HG03060 (cell line): ENCODE results near the gene PLK1.
A peak's percentile ranks its signal among the peaks of the same experiment; 100 is the strongest.
"Not testable (repeated sequence)": the region's sequence is repeated elsewhere in the genome, so short reads cannot be mapped to it uniquely, and the experiment has no call there.

Experiments used
- ATAC-seq: cut with Tn5 transposase; IDR thresholded peaks from one replicate; pipeline ENCODE4 v1.9.1; 2021; ENCODE audit warnings: low read depth, moderate number of reproducible peaks; ENCODE audit not compliant: unreplicated experiment

The PLK1 gene

DNA sequence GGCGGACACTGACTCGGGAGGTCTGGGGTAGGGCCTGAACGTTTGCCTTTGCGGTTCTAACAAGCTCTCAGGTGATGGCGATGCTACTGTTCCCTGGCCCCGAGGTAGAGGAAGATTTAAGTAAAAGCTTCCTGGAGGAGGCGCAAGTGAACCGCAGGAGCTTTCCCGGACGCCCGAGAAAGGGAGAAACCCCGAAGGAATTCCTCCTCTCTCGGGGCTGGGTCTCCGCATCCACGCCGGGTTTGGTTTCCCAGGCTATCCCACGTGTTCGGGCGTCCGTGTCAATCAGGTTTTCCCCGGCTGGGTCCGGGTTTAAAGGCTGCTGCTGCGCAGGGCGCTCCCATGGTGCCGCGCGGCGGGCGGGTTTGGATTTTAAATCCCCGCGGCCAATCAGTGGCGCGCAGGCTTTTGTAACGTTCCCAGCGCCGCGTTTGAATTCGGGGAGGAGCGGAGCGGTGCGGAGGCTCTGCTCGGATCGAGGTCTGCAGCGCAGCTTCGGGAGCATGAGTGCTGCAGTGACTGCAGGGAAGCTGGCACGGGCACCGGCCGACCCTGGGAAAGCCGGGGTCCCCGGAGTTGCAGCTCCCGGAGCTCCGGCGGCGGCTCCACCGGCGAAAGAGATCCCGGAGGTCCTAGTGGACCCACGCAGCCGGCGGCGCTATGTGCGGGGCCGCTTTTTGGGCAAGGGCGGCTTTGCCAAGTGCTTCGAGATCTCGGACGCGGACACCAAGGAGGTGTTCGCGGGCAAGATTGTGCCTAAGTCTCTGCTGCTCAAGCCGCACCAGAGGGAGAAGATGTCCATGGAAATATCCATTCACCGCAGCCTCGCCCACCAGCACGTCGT, at the start of gene PLK1:
PLK1 (plus strand) TSS at position 460 of the 844 bp plus-strand sequence; CDS start at position 504, 44 bp downstream.
- no peak for ATAC-seq

DNA sequence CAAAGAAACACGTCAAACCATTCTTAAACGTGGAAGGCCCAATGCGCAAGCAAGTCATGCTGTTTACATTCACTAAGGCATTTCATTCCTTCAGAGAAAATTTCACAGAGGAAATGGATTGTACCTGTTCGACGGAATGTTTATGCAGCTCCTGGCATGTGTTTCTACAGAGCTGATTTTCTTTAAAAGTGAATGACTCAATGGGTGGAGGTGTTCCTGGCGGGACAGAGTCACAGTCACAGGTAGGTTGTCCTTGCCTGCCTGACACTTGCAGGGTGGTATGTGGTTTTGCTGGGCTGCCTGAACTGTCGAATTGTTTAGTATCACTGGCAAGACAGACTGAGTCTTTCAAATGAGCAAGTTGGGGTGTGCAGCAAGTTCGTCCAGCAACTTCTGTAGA, 49.2 kb upstream of the PLK1 start:
- no peak for ATAC-seq

DNA sequence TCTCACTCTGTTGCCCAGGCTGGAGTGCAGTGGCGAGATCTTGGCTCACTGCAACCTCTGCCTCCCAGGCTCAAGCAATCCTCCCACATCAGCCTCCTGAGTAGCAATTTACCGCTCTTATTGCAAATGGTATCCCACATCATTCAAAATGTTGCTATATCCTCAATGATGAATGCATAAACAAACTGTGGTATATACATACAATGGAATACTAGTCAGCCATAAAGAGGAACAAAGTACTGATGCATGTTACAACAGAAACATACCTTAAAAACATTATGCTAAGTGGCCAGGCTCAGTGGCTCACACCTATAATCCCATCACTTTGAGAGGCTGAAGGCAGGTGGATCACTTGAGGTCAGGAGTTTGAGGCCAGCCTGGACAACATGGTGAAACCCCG, 46.8 kb upstream of the PLK1 start:
- ATAC-seq, result not testable (repeated sequence)

DNA sequence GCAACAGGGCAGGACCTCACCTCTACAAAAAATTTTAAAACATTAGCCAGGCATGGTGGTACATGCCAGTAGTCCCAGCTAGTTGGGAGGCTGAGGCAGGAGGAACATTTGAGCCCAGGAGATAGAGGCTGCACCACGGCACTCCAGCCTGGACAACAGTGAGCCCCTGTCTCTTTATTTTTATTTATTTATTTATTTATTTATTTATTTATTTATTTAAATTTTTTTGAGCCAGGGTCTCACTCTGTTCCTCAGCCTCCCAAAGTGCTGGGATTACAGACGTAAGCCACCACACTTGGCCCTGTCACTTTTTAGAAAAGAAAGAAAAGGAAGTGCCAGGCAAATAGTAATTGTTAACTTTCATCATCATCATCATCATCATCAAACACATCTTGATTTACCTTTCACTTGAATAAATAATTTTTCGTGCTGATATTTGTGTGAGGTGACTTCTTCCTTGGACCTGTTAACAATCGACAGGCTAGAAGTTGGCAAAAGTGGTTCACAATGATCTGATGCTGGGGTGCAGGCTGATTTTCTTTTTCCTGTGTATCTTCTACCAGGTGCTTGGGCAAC, 44.1 kb upstream of the PLK1 start:
- ATAC-seq, result no peak

DNA sequence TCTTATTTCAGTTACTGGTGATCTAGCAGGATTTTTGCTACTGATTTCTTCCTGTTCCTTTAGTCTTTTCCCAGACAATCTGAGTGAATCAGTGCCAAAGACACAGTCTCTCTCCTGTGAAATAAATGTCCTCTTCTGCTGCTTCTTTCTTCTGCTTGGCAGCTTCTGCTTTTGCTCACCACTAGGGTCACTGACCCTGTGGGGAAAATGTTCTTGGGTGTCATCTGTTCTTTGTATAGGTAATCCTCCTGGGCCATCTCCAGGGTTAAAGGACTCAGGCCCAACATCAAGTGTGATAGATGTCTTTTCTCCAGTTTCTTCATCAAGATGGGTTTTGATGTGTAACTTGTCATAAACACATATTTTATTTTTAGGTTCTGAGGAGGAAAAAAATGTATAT, 42.7 kb upstream of the PLK1 start:
- ATAC-seq, result no peak

DNA sequence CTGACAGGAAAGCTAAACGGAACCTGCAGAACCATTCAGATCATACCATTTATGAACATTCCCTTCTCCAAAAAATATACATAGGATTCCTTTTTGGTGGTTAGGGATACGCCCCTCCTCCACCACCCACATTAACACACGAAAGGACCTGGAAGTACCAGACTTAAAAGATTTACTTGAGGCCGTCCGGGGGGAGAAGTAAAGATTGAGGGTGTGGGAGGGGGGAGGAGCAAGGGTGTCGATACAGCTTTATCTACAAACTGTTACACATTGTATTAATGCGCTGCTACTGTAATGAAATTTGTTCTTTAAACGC, 38.1 kb upstream of the PLK1 start:
- no peak for ATAC-seq

DNA sequence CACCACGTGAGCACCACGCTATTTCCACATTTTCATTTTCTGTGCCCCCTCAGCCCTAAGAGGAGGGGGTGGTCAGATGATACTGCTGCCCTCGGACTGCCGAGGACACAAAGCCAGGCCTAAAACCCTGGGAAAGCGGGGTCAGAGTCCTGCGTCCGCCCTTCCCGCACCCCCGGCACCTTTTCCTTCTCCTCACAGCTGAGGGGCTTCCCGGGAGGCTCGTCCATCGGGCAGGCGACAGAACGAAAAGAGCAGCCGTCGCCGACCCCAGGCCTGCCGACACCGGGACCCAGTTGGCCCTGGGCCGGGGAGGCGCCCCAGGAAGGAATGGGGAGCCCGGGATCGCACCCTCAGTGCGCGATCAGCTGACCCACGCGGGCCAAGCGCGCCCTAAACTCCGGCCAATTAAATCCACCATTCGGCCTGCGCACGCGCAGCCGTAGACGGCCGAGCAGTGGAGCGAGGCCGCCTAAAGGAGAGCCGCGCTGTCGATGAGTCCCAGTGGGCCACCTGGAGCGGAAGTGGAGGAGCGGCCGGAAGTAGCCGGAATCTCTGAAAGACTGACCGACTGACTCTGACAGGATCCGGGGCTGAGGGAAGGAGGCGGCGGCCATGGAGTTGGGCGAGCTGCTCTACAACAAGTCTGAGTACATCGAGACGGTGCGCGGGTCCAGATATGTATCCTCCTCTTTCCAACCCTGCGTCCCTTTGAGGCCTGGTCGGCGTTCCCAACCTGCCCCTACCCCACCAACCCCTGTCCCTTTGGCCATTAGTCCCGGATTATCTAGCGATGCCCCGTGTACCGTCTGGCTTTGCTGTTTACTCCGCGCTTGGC, 37.5 kb upstream of the PLK1 start, which contains the start of the genes DCTN5 and PALB2:
DCTN5 (plus strand) TSS at position 536 of the 835 bp plus-strand sequence; CDS start at position 613, 77 bp downstream.
PALB2 (minus strand) TSS at position 380 of the 835 bp plus-strand sequence; CDS start at position 227, 153 bp downstream.
- peak; percentile 93 for ATAC-seq

DNA sequence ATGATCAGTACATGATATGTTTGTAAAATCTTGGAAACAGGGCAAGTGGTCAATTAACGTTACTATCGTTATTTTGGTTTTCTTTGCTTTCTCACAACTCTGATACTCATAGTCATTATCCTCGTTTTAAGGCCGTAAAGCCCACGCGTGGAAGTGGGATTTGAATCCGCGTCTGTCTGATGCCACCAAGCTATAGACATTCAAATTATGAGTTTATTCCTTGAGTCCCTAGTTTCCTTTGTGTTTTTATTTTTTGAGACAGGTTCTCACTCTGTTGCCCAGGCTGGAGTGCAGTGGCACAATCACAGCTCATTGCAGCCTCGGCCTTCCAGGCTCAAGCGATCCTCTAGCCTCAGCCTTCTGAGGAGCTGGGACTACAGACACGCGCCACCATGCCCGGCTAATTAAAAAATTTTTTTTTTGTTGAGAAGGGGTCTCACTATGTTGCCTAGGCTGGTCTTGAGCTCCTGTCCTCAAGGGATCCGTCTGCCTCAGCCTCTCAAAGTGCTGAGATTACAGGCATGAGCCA, 36.4 kb upstream of the PLK1 start:
- ATAC-seq, result no peak

DNA sequence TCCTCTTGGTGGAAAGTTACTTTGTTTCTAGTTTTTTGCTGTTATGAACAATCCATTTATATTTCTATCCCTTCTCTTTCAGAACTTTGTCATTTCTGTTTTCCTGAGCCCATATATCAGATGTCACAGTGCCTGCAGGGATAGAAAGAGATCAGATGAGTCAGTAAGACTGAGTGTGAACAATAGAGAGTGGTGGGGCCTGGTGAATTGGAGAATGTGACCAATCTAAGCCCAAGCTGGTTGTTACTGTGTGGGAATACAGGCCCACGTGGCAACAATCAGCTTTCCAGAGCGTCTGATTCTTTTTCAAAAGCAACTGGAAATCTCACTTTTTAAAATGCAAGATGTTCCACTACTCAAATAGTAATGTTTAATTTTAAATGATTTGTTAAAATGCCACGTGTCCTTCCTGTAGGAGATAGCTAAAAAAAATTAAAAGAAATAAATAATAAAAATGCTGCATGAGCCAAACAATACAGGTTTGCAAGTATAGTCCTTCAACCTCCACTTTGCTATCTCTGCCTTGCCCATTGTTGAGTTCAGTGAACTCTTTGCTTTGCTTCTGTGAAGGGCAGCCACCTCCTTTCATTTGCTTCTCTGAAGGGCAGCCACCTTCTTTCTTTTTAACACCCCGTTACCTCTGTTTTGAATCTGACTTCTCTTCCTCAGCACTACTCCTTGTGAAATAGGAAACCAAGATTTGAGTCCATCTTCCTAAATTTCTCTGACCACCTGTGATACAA, 27.8 kb upstream of the PLK1 start:
- ATAC-seq, result no peak

DNA sequence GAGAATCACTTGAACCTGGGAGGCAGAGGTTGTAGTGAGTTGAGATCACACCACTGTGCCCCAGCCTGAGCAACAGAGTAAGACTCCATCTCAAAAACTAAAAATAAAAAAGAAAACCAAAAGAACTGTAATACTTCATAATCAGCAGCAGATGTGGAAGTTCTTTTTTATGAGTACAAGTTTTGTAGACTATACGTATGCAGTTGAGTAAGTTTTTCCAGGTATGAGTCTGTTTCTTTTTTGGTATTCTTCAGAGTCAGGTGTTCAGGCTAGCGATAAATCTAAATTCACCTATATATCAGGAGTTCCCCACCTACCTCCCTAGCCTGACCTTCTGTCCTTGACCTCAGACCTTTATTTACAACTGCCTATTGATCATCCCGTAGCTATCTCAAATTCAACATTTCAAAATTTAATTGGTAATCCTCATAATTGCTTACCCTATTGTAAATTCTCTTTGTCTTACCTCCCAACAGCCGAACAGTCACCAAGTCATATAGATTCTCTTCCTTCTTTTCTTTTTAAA, 26.7 kb upstream of the PLK1 start:
- ATAC-seq, result no peak

DNA sequence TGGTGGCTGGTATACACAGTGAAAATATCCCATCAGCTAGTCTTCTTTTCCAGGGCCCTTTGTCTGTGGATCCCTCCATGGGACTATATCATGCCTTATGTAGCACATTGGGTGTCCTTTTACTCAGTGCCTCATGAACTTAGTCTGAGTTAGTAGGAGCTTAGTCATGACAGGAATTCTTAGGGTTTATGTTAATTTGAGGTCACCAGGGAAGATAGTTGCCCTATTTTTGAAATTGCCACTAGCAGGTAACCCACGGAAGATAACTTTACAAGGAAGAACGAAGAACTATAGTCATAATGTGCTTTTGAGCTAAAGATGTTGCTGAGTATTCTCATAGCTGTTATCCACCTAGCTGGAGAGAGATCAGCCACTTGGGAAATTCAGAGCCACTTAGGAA, 14.8 kb upstream of the PLK1 start:
- ATAC-seq, result no peak

DNA sequence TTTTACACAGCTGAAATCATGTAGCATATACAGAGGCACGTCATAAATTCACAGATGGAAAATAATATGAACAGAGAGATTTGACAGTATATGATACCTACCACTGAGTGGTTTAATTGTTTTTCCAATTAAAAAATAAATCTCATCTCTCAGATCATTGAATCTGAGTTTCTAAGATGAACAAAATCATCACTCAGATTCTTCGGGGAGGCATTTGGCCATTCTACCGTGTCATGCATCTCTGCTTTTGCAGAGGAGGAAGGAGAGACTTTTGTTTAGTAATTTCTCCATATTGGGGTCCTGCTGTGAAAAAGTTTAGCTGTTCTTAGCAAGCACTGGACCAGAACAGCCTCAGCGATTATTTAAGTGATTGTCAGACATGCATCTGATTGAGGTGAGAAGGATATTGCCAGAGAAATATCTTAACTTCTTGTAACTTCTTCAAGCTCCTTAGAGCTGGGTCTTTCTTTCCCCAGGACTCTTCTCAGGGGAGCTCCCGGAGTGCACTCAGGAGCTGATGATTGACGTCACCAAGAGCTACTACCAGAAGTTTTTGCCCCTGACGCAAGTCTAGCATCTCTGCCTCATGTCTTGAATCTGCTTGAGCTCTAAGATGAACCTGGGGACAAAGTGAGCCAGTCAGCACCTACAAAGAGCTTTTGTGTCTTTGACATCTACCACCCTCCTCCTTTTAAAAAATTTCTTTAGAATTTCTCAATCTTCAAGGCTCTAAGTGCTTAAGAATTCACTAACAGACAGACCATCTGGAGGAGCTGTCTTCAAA, 11.9 kb upstream of the PLK1 start:
- no peak for ATAC-seq

DNA sequence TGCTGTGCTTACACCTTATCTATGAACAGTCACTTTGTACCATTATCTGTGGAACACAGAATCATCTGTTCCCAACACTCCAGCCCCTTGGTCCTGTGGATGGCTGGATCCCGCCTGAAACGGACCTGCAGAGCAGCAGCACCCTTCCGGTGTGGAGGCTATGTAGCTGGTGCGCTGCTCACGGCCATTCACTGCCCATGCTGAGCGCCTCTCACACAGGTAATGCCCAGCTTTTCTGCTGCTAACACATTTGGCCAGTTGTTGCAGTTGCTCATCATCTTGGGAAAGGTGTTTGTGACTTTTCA, 11.4 kb upstream of the PLK1 start:
- ATAC-seq, result no peak

DNA sequence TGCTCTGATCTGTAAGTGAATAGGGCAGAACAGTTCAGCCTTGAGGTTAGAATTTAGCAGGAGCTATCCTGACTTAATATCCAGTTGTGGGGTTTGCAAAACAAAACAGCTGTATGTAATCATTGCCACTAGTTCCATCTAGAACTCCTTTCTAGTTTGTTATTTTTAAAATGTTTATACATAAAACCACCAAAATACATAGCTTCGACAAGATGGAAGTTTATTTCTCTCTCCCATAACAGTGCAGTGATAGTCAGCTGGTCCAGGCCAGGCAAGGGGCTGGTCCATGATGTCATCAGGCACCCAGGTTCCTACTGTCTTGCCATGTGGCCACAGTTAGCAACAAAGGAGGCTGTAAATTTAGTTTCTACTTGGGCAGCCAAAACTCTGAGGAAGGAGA, 10.5 kb upstream of the PLK1 start:
- no peak for ATAC-seq

DNA sequence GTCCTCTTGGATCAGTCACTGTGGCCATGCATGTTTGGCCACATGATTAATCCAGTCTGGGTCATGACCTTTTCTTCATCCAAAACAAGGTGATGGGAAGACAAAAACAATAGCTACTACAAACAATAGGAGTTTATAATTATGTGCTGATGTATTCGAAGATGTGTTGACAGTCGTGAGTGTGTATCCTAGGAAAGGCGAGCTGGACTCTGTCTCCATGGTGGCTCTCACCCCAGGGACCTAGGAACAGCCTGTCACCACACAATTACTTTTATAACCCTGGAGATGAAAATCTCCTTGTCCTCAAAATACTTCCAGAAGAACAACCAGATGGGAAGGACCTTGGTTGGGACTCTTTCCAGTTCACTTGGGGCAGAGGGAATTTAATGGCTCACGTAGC, 9.8 kb upstream of the PLK1 start:
- no peak for ATAC-seq

DNA sequence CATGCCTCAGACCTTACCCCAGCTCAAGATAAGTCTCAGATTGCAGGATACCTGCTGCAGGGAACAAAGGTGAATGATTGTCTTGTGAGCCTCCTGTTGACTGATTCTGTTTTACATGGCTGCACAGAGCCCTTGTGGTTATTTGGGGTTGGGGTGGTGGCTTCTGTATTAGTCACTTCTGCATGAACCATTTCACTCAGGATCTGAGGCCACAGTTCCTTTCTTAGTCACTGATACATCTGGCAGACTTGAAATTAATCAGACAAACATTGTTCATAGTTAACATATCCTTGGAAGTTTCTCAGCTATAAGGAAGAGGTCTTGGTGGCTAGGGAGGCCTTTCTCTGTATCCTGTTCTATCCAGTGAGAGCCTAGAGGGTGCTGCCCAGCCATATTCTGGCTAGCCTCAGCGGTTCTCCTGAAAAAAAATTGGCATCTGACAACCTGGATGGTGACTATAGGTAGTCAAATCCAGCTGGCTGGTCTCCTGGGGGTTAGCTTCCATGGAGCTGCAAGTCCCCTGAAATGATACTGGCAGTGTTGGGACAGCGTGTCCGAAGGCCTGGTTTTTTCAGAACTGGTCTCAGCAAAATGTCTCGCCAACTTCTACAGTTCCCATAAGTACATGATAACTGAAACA, 8.4 kb upstream of the PLK1 start:
- ATAC-seq, result peak; percentile 90

DNA sequence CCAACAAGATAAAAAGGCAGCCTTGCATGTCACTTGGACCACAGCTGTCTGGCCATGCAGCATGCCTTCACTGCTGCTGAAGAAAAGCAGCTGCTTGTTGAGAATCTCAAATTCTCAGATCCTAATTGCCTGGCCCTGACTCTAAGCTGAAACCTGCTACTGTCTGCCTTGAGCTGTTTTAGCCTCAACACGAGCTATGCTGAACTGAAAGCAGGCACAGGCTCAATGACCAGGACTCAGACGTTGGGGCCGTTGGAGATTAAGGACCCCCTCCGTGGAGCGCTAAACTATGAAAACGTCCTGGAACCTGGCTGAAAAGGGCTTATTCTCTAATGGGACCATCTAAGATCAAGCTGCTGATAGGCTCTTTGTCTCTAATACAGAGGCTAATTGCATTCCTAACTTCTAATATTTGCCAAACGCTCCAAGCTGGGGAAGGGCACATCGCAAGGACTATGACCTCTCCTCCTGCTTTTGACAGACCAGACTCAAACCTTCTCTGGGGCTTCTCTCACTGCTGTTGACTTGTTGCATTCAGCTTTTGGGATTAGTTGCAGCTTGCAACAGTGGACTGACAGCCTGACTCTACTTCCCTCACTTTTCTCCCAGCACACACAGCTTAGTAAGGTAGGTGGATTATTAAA, 4.6 kb upstream of the PLK1 start:
- ATAC-seq, result no peak

DNA sequence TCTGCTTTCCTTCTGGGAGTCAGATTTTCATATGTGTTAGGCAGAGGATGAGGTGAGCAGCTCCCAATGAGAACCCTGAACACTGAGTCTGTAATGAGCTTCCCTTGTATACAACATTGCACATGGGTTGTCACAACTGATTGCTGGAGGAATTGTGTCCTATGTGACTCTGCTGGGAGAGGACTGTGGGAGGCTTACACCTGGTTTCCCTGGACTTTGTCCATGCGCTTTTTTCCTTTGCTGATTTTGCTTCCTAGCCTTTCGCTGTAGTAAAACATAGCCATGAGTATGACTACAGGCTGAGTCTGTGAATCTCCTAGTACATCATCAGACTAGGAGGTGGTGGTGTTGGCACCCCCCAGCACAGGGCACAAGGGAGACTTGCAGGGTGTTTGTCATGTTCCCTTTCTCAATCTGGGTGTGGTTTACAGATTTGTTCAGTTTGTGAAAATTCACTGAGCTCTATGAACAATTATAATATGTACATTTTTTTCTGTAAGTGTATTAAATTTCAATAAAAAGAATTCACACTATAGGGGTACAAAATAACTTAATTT, 1.7 kb upstream of the PLK1 start:
- no peak for ATAC-seq
